GM19324 (cell line): ENCODE results near the gene RBBP4.
"Not testable (repeated sequence)": the region's sequence is repeated elsewhere in the genome, so short reads cannot be mapped to it uniquely, and the experiment has no call there.

Experiments used
- ATAC-seq: cut with Tn5 transposase; IDR thresholded peaks from one replicate; pipeline ENCODE4 v1.9.1; 2021; ENCODE audit warnings: mild to moderate bottlenecking, moderate library complexity; ENCODE audit not compliant: unreplicated experiment, low FRiP score

Gene RBBP4

DNA sequence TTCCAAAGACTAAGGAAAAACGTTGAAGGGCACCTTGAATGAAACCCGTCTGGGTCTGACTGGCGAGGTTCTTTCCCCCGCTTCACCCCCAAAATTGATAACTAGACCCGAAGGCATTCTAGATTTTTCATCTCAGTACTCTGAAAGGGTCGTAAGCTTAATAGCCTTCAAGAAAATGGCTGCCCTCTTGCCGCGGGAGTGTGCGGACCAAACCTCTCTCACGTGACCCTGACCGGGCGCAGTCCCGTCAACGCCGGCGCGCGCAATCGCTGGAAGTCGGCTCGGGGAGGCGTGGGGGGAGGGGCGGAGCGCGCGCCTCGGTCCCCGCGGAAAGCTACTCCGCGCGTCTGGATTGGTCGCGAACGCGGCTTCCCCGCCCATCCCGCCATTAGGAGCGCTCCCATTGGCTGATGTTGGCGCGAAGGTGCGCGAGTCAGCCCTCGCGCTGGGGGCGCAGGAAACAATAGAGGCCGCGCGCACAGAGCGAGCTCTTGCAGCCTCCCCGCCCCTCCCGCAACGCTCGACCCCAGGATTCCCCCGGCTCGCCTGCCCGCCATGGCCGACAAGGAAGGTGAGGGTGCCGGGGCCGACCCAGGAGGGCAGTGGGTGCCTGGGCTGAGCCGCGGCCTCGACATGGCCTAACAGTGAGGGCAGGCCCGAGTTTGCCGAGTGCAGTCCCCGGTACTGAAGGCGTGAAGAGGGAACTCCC is at the start of gene RBBP4:
RBBP4 (plus strand) TSS at position 457 of the 709 bp plus-strand sequence; CDS start at position 556, 99 bp downstream.
- peak; percentile 90 for ATAC-seq

DNA sequence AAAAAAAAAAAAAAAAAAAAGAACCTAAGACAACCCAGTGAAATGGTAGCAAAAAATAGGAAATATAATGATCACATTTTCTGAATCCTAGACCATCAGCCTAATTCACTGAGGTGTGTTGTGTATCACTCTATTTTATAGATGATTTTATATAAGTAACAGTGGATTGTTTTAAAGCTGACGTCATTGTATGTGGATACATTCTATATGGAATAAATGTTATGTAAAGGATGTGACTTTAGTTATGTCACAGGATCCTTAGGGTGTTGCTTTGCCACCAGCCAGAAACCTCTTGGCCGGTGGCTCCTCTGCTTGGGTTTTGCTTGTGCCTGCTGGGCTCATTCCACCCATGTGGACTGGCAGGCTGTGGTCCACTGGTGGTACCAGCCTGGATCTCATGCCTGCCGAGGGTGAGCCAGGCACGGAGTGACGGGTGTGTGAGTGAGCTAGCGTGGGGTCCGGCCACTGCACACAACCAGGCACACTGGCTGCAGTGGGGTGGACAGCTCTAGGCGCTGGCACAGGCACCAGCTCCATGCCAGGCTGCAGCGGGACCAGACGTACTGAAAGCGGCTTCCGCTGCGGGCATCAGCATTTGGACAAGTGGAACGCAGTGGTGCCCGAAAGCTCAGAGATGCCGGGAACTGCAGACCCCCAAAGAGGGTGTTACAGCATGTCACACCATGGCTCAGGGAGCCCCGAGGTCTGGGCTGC is 45.1 kb upstream of the RBBP4 start:
- no peak for ATAC-seq

DNA sequence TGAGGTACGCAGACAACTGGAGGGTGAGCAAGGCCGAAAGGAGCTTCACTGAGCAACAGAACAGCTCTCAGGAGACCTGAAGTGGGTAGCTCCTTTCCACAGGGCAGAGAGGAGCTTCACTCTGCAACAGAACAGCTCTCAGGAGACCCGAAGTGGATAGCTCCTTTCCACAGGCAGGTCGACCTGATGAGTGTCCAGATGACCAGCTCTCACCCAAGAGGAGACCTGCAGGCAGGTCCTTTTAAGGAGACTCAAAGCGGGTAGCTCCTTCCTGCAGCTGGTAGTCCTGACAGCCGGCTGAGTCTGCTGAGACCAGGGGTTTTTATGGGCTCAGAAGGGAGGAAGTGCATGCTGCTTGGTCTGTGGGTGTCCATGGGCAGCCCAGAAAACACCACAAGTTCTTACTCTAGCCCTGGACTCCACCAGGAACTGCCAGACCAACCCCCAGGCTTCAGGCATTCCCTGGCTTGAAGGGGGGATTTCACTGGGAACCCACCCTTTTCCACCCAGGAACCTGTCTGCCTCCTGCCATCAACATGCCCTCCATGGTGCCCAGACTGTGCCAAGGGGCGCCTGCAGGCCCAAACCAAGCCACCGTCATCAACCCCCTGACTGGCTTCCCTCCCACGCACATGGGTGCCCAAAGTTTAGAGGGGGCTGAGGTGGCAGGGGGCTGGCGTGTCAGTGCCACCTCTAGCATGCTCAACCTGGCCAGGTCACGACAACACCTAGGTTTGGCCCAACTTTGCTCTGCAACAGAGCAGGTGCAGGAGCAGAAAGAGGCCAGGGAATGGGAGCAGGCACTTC is 44.2 kb upstream of the RBBP4 start:
- ATAC-seq = no peak

DNA sequence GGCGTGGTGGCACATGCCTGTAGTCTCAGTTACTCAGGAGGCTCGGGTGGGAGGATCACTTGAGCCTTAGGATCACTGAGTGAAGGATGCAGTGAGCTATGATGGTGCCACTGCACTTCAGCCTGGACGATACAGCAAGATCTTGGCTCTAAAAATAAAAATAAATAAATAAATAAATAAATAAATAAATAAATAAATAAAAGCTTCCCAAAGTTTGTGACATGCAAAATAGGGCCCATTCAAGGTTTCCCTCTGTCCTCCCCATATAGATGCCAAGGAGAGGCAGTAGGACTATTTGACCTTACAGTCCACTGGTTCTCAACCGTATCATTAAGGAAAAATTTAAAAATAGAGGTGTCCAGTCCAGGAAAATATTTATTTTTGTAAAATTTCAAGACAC is 41.8 kb upstream of the RBBP4 start:
- ATAC-seq = no peak

DNA sequence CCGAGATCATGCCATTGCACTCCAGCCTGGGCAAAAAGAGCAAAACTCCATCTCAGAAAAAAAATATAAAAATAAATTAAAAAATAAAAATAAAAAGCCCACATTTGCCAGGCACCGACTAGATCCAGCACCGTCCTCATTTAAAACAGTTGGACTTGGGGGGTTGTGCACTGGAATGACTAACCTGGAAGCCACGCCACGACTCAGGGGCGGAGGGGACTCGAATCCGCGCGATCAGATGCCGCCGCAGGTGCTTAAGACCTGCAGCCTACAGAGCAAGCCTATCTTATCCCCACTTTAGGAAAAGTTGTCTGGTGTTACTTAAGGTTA is 39.2 kb upstream of the RBBP4 start:
- ATAC-seq = no peak

DNA sequence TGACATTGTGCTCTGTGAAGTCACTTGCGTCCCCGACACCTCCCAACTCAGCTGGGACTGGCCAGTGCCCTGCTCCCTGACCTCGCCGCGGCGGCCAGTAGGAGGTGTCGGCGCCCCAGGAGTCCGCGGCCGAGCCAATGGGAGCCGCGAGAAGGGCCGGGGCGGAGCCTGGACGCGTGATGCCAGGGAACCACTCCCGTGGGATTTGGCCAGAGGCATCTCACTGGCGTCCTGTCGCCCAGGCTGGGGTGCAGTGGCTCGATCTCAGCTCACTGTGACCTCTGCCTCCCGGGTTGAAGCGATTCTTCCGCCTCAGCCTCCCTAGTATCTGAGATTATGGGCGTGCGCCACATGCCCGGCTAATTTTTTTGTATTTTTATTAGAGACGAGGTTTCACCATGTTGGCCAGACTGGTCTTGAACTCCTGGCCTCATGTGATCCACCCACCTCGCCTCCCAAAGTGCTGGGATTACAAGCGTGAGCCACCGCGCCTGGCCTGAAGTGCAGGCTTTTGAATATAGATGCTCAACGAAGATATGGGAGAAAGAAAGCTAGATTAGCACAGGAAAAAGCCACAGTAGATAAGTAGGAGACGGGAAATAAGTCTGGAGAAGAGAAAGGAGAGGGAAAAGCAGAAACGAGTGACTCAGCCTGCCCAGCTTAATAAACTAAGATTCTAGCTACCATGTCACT is 38.7 kb upstream of the RBBP4 start:
- ATAC-seq = no peak

DNA sequence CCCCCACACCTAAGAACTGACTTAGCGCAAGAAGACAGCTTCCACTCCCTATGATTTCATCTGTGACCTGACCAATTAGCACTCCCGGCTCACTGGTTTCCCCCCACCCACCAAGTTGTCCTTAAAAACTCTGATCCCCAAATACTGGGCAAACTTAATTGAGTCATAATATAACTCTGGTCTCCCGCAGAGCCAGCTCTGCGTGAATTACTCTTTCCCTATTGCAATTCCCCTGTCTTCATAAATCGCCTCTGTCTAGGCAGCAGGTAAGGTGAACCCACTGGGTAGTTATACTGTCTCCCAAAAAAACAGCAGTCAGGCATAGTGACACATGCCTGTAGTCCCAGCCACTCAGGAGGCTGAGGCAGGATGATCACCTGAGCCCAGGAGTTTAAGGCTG is 37.5 kb upstream of the RBBP4 start:
- no peak for ATAC-seq

DNA sequence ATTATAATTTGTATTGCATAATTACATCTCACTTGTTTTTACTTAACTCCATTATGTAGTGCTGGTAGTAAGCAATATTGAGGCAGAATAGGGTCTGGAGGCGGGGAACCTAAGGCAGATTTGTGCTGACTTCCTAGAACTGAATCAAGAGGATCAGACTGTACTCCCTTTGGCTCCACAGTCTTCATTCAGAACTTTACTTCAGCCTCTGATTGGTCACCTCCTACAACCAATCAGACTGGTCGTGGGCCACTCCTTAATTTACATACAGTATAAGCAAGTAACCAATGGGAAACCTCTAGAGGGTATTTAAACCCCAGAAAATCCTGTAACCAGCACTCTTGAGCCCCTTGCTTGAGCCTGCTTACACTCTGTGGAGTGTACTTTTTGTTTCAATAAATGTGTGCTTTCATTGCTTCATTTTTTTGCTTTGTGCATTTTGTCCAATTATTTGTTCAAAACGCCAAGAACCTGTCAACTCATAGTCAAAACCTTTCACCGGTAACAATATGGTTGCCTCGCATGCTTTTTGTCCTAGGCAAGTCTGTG is 32.3 kb upstream of the RBBP4 start:
- no peak for ATAC-seq

DNA sequence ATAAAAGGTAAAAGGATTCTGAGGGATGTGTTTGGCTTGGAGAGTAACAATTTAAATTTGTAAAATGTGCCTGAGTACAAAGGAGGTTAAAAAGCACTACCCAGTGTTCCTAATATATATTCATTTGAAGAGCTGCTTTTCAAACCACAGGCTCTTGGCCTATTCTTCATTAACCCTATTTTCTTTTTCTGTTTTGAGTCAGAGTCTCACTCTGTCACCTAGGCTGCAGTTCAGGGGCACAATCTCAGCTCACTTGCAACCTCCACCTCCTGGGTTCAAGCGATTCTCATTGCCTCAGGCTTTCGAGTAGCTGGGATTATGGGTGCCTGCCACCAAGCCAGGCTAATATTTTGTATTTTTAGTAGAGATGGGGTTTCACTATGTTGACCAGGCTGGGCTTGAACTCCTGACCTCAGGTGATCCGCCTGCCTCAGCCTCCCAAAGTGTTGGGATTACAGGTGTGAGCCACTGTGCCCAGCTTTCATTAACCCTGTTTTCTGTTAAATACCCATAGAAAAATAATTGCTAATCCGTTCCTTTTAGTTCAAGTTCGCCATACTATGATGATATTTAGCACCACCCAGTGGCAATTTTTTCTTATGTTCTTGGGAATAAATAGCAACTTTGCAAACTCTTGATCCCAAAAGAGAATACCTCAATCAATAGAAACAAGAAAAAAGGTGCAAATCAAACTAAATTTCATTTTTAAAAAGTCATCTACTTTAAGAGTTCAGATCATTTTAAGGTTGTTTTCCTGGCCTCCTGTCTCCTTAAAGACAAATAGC is 31.1 kb upstream of the RBBP4 start:
- no peak for ATAC-seq

DNA sequence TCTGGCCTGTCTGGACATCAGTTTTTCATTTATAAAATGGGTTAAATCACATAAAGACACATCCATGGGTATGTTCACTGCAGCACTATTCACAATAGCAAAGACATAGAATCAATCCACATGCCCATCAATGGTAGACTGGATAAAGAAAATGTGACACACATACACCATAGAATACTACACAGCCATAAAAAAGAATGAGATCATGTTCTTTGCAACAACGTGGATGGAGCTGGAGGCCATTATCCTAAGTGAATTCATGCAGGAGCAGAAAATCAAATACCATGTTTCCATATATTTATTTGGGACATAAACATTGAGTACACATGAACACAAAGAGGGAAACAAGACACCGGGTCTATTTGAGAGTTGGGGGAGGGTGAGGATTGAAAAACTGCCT is 28.8 kb upstream of the RBBP4 start:
- ATAC-seq = no peak

DNA sequence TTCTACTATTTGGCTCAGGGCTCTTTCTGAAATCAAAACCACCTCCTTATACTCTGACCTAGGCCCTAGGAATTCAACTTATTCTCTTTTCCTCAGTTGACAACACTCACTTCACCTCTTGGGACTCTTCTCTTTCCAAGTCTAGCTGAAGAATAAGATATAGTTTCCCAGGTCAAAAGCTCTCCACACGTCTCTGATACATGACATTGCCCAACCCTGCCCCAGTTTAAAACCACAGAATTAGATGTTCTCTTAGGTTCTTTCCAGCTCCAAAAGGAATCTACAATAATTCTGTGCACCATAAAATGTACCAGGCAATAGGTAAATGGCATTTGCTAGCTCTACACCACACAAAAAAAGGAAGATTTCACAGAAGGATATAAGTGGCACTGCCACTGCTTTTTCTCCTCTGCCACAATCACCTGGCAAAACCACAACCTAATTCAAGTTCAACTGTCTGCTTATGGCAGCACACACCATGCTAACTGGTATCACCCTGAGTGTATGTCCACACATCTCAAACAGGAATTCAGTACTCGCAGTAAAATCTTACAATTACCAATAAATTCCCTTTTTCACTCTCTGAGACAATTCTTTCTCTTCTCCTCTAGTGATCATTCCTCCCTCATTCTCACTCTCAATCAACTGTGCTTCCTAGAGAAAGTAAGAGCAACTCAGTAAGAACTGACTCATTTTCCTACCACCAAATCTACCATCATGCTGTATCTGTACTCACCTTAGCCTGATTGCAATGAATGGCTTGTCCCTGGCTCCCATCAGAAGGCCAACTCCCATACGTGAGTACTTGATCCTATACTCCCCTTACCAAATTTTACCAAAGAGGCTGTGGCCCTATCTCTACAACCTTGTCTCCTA is 28.0 kb upstream of the RBBP4 start:
- ATAC-seq = no peak

DNA sequence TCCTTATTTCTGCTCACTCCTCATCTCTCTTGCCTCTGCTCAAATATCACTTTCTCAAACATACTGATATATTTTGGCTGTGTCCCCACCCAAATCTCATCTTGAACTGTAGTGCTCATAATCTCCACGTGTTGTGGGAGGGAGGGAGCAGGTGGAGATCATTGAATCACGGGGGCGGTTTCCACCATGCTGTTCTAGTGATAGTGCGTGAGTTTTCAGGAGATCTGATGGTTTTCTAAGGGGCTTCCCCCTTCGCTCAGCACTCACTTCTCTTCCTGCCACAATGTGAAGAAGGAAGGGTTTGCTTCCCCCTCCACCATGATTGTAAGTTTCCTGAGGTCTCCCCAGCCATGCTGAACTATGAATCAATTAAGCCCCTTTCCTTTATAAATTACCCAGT is 27.2 kb upstream of the RBBP4 start:
- ATAC-seq = no peak

DNA sequence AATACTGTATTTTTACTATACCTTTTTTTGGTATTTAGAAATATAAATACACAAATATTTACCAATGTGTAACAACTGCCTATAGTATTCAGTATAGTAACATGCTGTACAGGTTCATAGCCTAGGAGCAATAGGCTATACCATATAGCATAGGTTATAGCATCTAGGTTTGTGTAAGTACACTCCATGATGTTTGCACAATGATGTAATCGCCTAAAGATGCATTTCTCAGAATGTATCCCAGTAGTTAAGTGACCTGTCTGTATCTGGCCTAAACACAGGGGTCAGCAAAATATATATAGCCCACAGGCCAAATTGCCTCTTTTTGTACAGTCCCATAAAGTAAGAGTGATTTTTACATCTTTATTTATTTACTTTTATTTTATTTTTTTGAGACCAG is 24.8 kb upstream of the RBBP4 start:
- ATAC-seq = no peak

DNA sequence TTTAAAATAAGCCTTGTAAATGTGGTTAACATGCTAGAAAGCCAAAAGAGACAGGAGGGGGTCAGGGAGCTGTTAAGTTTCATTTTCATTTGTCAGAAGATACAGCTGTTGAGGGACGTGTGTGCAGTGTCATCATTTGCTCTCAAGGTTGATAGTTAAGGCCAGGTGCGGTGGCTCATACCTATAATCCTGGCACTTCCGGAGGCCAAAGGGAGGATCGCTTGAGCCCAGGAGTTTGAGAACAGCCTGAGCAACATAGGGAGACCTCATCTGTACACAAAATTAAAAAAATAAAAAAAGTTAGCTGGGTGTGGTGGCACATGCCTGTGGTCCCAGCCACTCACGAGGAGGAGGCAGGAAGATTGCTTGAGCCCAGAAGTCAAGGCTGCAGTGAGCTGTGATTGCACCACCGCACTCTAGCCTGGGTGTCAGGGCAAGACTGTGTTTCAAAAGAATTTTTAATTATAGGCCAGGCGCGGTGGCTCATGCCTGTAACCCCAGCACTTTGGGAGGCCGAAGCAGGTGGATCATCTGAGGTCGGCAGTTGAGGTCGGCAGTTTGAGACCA is 23.3 kb upstream of the RBBP4 start:
- no peak for ATAC-seq

DNA sequence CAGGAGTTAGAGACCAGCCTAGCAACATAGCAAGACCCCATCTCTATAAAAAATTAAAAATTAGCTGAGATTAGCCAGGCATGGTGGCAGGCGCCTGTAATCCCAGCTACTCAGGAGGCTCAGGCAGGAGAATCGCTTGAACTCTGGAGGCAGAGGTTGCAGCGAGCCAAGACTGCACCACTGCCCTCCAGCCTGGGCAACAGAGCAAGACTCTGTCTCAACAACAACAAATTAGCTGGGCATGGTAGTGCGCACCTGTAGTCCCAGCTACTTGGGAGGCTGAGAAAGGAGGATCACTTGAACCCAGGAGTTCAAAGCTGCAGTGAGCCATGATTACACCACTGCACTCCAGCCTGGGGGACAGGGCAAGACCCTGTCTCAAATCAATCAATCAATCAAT is 20.8 kb upstream of the RBBP4 start:
- ATAC-seq = not testable (repeated sequence)

DNA sequence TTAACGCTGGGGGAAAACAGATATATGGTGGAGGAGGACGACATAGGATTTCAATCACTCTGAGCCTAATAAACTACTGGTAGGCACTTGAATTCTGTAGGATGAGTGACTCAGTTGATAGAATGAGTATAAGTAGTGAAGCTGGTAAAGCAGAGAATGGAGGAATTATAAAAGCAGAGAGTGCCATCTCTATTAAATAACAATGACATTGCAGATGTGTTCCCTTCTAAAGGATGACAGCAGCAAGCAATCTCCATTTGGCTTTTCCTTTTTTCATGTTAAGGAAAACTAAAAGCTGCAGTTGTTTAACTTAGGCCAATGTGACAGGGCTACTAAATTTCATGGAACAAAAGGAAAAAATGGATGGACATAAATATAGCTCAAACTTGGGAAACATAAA is 18.2 kb upstream of the RBBP4 start:
- ATAC-seq = no peak

DNA sequence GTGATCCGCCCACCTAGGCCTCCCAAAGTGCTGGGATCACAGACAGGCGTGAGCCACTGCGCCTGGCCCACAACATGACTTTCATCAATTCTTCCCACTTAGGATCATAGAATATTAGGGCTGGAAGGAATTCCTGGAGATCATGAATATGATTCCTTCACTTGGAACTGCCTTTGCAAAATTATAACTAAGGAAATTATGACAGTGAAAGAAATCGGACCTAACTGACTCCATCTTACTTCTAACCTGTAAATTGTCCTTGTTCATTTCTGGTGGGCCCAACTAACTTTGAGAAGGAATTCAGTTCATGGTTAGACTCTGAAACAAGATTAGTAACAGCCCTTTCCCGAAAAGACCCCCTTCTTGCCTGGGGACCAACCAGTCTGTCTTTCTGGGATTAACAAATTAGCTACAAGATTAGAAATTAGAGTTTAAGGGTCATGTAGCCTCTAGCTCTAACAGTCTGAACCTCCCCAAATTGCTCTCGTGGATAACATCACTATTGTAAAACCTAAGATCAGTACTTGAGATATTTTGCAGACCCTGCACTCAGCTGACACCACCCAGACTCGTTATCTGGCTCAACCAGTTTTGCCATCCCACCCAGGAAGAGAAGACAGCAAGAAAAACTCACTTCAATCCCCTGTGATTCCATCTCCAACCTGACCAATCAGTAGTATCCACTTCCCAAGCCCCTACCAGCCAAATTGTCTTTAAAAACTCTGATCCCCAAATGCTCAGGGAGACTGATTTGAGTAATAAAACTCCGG is 15.3 kb upstream of the RBBP4 start:
- ATAC-seq = no peak
